HG03097 (cell line): Measurements from ENCODE around the gene SH3BP5.

Experiments
- ATAC-seq: cut with Tn5 transposase; IDR thresholded peaks from one replicate; pipeline ENCODE4 v1.9.1; 2021; ENCODE audit not compliant: unreplicated experiment, low FRiP score

Gene SH3BP5

DNA sequence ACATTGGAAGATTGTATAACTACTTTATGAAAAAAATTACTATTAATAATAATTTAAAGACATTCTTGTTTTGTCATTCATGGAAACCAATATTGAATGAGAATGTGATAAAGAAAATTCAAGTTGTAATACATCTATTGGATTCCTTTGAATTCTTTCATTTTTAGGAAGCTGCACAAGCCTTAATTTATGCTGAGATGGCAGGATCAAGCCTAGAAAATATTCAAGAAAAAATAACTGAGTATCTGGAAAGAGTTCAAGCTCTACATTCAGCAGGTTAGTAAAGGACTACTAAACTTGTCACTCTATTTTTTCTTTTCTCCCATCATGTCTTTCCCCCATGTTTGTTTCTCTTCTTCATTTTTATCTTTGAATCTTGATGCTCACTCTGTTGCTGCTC is 120.4 kb downstream of the SH3BP5 start:
- ATAC-seq, result no peak

GRCh38 chr3:15207836-15208504 is 124.4 kb downstream of the SH3BP5 start:
- no peak for ATAC-seq

DNA sequence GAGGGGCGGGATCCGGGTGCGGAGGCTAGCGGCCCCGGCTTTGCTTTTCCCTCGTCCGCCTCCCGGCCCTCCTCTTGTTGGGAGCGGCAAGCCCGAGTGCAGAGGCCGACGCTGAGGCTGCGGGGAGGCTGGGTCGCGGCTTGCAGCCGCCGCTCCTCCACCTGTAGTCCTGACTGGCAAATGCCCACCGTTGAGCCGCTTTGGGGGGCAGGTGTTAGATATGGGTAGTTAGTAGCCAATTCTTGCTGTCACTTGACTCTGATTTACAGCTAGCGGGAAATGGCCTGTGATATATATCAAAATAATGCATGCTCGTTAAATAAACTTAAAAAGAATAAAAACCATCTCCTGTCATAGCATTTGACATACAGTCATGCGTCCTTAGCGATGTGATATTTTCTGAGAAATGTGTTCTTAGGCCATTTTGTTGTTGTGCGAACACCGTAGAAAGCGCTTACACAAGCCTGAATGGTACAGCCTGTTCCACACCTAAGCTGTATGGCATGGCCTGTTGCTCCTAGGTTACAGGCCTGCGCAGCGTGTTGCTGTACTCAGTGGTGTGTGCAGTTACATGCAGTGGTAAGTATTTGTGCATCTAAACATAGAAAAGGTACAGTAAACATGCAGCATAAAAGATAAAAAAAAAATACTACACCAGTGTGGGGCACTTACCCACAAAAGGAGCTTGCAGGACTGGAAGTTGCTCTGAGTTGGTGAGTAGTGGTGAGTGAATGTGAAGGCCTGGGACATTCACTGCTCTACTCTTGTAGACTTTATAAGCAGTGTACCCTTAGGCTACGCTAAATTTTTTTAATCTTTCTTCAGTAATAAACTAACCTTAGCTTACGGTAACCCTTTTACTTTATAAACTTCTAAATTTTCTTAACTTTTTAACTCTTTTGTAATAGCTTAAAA is 125.5 kb downstream of the SH3BP5 start:
- no peak for ATAC-seq

DNA sequence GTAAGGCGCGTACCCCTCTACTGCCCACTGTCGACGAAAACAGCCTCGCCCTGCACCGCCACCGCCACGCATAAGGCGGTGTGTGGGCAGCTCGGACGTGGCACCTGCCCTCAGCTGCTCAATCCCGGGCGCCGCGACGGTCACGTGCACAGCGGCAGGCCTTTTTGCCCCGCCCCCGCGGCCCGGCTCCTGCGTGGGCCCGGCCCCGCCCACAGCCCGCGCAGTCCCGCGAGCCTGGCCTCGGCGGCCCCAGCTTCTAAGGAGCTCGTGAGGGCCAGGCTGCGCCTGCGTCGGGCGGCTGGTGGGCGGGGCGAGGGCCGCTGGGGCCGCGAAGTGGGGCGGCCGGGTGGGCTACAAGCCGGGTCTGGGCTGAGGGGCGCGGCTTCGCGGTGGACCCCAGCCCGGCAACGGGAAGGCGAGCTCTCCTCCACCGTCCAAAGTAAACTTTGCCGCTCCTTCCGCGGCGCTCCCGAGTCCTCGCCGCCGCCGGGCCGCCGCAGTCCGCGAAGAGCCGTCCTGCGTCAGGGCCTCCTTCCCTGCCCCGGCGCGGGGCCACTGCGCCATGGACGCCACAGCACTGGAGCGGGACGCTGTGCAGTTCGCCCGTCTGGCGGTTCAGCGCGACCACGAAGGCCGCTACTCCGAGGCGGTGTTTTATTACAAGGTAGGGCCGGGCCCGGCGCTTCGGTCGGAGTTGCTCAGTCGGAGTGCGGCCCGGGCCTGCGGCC is 126.3 kb downstream of the SH3BP5 start, which contains the start of gene CAPN7:
Gene CAPN7 (plus strand): TSS at position 313 of the 728 bp plus-strand sequence. CDS start 250 bp downstream, at position 563.
- ATAC-seq, result peak; percentile 90

DNA sequence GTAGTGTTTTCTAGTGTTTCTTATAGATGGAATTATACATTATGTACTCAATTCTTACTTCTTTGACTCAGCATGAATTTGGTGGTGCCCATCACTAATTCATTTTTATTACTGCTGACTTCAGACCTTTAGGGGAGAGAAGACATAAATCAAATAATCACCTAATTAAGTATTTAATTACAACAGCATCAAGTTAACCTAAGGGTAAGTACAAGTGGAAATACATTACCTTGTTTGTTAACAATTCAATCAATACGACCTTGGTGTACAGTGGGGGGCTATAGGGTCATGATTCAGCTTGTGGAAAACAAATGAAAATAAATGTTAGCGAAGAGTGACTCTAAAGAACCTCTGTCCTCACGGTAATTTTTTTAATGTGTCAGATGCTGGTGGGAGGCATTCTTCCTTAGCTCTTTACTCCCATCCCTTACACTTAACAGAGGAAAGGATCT is 126.9 kb downstream of the SH3BP5 start:
- no peak for ATAC-seq
